HCT116 (cell line): ENCODE results near the gene TXNDC12. TPM values are rescaled to one million over a fixed set of nuclear protein-coding genes. Genes with fewer than 3 reads are reported as not detected.

Source experiments
- ATAC-seq: fragments of 200-7000 bp; cut with Tn5 transposase; 2 replicates; pipeline ENCODE4 v1.9.1; 2020; ENCODE audit warnings: mild to moderate bottlenecking, moderate library complexity
- BruUV-seq: library from RNA; stranded (reverse); fragments of 400-500 nt; replicated peaks from 2 replicates; lab custom pipeline; 2021; lab: Mats Ljungman, UMichigan
- CTCF ChIA-PET: fragments of 300-600 bp; sonication (Branson Sonifier 250); formaldehyde crosslinking; loops from one replicate; lab custom pipeline; 2021; ENCODE audit warnings: antibody characterized with exemption; lab: Charles Lee
- POLR2A ChIA-PET: fragments of 300-600, 350-600 bp; sonication (Branson Sonifier 250); formaldehyde crosslinking; loops from one replicate; lab custom pipeline; 2021; ENCODE audit warnings: antibody characterized with exemption; lab: Charles Lee
- RAD21 ChIA-PET, 2 experiments: fragments of 300-600 bp; sonication (Branson Sonifier 250); formaldehyde crosslinking; loops; one replicate each; lab custom pipeline; 2023; ENCODE audit warnings: low total read pairs in 2 of 2; ENCODE audit not compliant: uncharacterized antibody in 2 of 2, unreplicated experiment in 2 of 2, low non-redundant PET in 1 of 2; lab: Charles Lee
- DNase-seq: peaks from one replicate; pipeline ENCODE4 v3.0.0-alpha.2; 2010; ENCODE audit warnings: low read depth, low spot score
- H2AFZ ChIP-seq: fragments of 200-600 bp; shearing (Covaris generic), sonication (generic); 2 replicates; pipeline ENCODE4 v1.6.1; 2017; ENCODE audit warnings: low read depth, mixed run types, mixed read lengths, antibody characterized with exemption, low read length; ENCODE audit not compliant: poor library complexity, severe bottlenecking
- H3K27ac ChIP-seq: 2 replicates; pipeline ENCODE4 v1.5.1; 2012; ENCODE audit warnings: low read depth, low read length
- H3K27me3 ChIP-seq: fragments of 200-600 bp; sonication (generic); 2 replicates; pipeline ENCODE4 v1.6.1; 2016; ENCODE audit warnings: mixed run types, low read length, mixed read lengths; ENCODE audit not compliant: insufficient read depth
- H3K36me3 ChIP-seq, 2 experiments: fragments of 200-500 bp in 1 of 2; fragments of 200-600 bp in 1 of 2; sonication (Bioruptor generic) in 1 of 2; sonication (generic) in 1 of 2; 2 replicates each; pipeline versions ENCODE4 v1.5.1 to v1.6.1; 2014 to 2016; ENCODE audit warnings: low read length in 2 of 2, inconsistent platforms in 1 of 2, mixed read lengths in 1 of 2, mixed run types in 1 of 2; ENCODE audit not compliant: insufficient read depth in 2 of 2, control insufficient read depth in 1 of 2
- H3K4me1 ChIP-seq, 2 experiments: fragments of 200-600 bp in 1 of 2; sonication (generic) in 1 of 2; 2 replicates each; pipeline versions ENCODE4 v1.5.1 to v1.6.1; 2012 to 2017; ENCODE audit warnings: low read length in 2 of 2, inconsistent platforms in 1 of 2, mild to moderate bottlenecking in 1 of 2, mixed read lengths in 1 of 2, mixed run types in 1 of 2, moderate library complexity in 1 of 2; ENCODE audit not compliant: insufficient read depth in 2 of 2, control insufficient read depth in 1 of 2
- H3K4me2 ChIP-seq: fragments of 200-600 bp; sonication (generic); 2 replicates; pipeline ENCODE4 v1.6.1; 2017; ENCODE audit warnings: mixed run types, low read length, mixed read lengths
- H3K4me3 ChIP-seq, 2 experiments: fragments of 200-600 bp in 1 of 2; sonication (generic) in 1 of 2; replicated peaks in 1 of 2; 2 replicates each; pipeline ENCODE4 v1.5.1; 2011 to 2016; ENCODE audit warnings: low read length in 2 of 2, control low read depth in 1 of 2, low read depth in 1 of 2, mild to moderate bottlenecking in 1 of 2, mixed read lengths in 1 of 2, mixed run types in 1 of 2
- H3K79me2 ChIP-seq: fragments of 200-600 bp; sonication (generic); 2 replicates; pipeline ENCODE4 v1.6.1; 2017; ENCODE audit warnings: mild to moderate bottlenecking, mixed run types, low read length, moderate library complexity, mixed read lengths; ENCODE audit not compliant: insufficient read depth
- H3K9ac ChIP-seq: fragments of 200-600 bp; sonication (generic); 2 replicates; pipeline ENCODE4 v1.6.1; 2016; ENCODE audit warnings: low read length, mixed read lengths
- H3K9me2 ChIP-seq: fragments of 200-600 bp; sonication (generic), shearing (Covaris generic); 2 replicates; pipeline ENCODE4 v1.6.1; 2017; ENCODE audit warnings: mixed run types, mild to moderate bottlenecking, moderate library complexity; ENCODE audit not compliant: insufficient read depth
- H3K9me3 ChIP-seq, 2 experiments: fragments of 200-500 bp in 1 of 2; fragments of 200-600 bp in 1 of 2; sonication (Bioruptor generic) in 1 of 2; sonication (generic) in 1 of 2; 2 replicates each; pipeline ENCODE4 v1.6.1; 2014 to 2017; ENCODE audit warnings: low read length in 2 of 2, mixed read lengths in 2 of 2, inconsistent platforms in 1 of 2, low read depth in 1 of 2, mild to moderate bottlenecking in 1 of 2, mixed run types in 1 of 2, moderate library complexity in 1 of 2; ENCODE audit not compliant: control insufficient read depth in 1 of 2, insufficient read depth in 1 of 2
- H4K20me1 ChIP-seq: fragments of 200-600 bp; sonication (generic), shearing (Covaris generic); 2 replicates; pipeline ENCODE4 v1.6.1; 2017; ENCODE audit warnings: mixed run types, mild to moderate bottlenecking, moderate library complexity; ENCODE audit not compliant: insufficient read depth
- EZH2 ChIP-seq: fragments of 200-600 bp; sonication (generic); IDR thresholded peaks from 2 replicates; pipeline ENCODE4 v1.6.1; 2017; ENCODE audit warnings: antibody characterized with exemption, mixed run types
- EZH2phosphoT487 ChIP-seq: fragments of 200-600 bp; IDR thresholded peaks from 2 replicates; pipeline ENCODE4 v1.6.1; 2018; ENCODE audit warnings: antibody characterized with exemption, borderline replicate concordance
- FOSL1 ChIP-seq: IDR thresholded peaks from 2 replicates; pipeline ENCODE4 v1.6.1; 2012; ENCODE audit warnings: low read depth
- JUND ChIP-seq: IDR thresholded peaks from 2 replicates; pipeline ENCODE4 v1.6.1; 2012
- POLR2AphosphoS5 ChIP-seq: IDR thresholded peaks from 2 replicates; pipeline ENCODE4 v1.6.1; 2011; ENCODE audit warnings: mild to moderate bottlenecking, low read depth, low read length, moderate library complexity
- RAD21 ChIP-seq: IDR thresholded peaks from 2 replicates; pipeline ENCODE4 v1.6.1; 2012; ENCODE audit warnings: low read depth, mild to moderate bottlenecking
- REST ChIP-seq: IDR thresholded peaks from 2 replicates; pipeline ENCODE4 v1.6.1; 2012; ENCODE audit warnings: low read depth
- SRF ChIP-seq: IDR thresholded peaks from 2 replicates; pipeline ENCODE4 v1.6.1; 2012; ENCODE audit warnings: low read depth
- ZNF274 ChIP-seq: fragments of 200-500 bp; sonication (Bioruptor generic); IDR thresholded peaks from 2 replicates; pipeline ENCODE4 v1.6.1; 2014; ENCODE audit warnings: mild to moderate bottlenecking, low read depth, low read length, inconsistent platforms
- intact Hi-C: fragments of 100-400 bp; cut with micrococcal nuclease; formaldehyde crosslinking; loops from 2 replicates; pipeline ENCODE4 v1.10.0; 2022
- total RNA-seq: library from RNA; stranded (reverse); gene quantifications from one replicate; pipeline ENCODE4 v1.2.1, GENCODE V29; 2021; ENCODE audit not compliant: unreplicated experiment

TXNDC12 gene
- total RNA-seq, 1 experiment from 2014 or later, result 82.8 TPM

- TF ChIP-seq RAD21, result no peak
- peak; percentile 31; the same call in 1 of the 2 replicates for TF ChIP-seq JUND
- TF ChIP-seq ZNF274, result no peak
- no peak for TF ChIP-seq FOSL1
- TF ChIP-seq SRF, result no peak
- peak; percentile 95 for TF ChIP-seq POLR2AphosphoS5
- TF ChIP-seq EZH2phosphoT487, result no peak
- no peak for TF ChIP-seq EZH2
These were observed at the start of gene TXNDC12 (continued) for GRCh38 chr1:52055066-52055865.

- Histone ChIP-seq H3K4me1 (no peaks in the 10 kb centered on the region), H3K9me2 (no peaks in the 10 kb centered on the region), H3K9me3 (no peaks in the 10 kb centered on the region), H2AFZ (no peak overlapping the region), H3K4me2 (no peak overlapping the region), H3K9ac (no peak overlapping the region), H3K27ac (no peak overlapping the region), H3K4me3 (no peak overlapping the region), H3K36me3 (no peaks in the 10 kb centered on the region), H3K79me2 (no peaks in the 10 kb centered on the region), H3K27me3 (no peaks in the 10 kb centered on the region), H4K20me1 (no peaks in the 10 kb centered on the region)
- intact Hi-C loops, result no loop called here
- CTCF ChIA-PET, result no interaction called here
- ATAC-seq, result no peak
- no peak for DNase-seq
- no peak for TF ChIP-seq REST
- no TSS peak for BruUV-seq
- POLR2A ChIA-PET, result no interaction called here
- RAD21 ChIA-PET, result no interaction called here
These were observed 47.5 kb upstream of the TXNDC12 start for GRCh38 chr1:52102336-52103013.
